ENCODE data around the gene RFX2.
A peak's percentile ranks its signal among the peaks of the same experiment; 100 is the strongest.
"Not testable (repeated sequence)": the region's sequence is repeated elsewhere in the genome, so short reads cannot be mapped to it uniquely, and the experiment has no call there.

RFX2 gene

GRCh38 chr19:5974721-5975387 is 135.4 kb downstream of the RFX2 start:
- peak in 2 of 4 experiments; percentile 35 to 38 for DNase-seq (ENCODE audit: low read depth in 4 of 4, low spot score in 1 of 4)

GRCh38 chr19:5973867-5974635 is 136.2 kb downstream of the RFX2 start:
- no peak for DNase-seq (ENCODE audit: low read depth in 4 of 4, low spot score in 1 of 4)

- no peak for DNase-seq (ENCODE audit: low read depth in 4 of 4, low spot score in 1 of 4)
Measured at GRCh38 chr19:5973376-5973775, 136.9 kb downstream of the RFX2 start.

GRCh38 chr19:5972355-5972731 is 138.0 kb downstream of the RFX2 start:
- DNase-seq (ENCODE audit: low read depth in 4 of 4, low spot score in 1 of 4), result no peak

- no peak for DNase-seq (ENCODE audit: low read depth in 4 of 4, low spot score in 1 of 4)
Measured at GRCh38 chr19:5971714-5972354, 138.5 kb downstream of the RFX2 start.

- no peak for DNase-seq (ENCODE audit: low read depth in 4 of 4, low spot score in 1 of 4)
Measured at GRCh38 chr19:5969476-5969875, 140.8 kb downstream of the RFX2 start.

GRCh38 chr19:5968431-5969373 is 141.6 kb downstream of the RFX2 start:
- DNase-seq (ENCODE audit: low read depth in 4 of 4, low spot score in 1 of 4), result no peak

GRCh38 chr19:5967994-5968430 is 142.3 kb downstream of the RFX2 start:
- DNase-seq (ENCODE audit: low read depth in 4 of 4, low spot score in 1 of 4), result peak in 2 of 4 experiments; percentile 34 to 55

- DNase-seq (ENCODE audit: low read depth in 4 of 4, low spot score in 1 of 4), result no peak
Measured at GRCh38 chr19:5967571-5967970, 142.7 kb downstream of the RFX2 start.

- DNase-seq (ENCODE audit: low read depth in 4 of 4, low spot score in 1 of 4), result no peak
Measured at GRCh38 chr19:5966941-5967340, 143.4 kb downstream of the RFX2 start.

- no peak for DNase-seq (ENCODE audit: low read depth in 4 of 4, low spot score in 1 of 4)
Measured at GRCh38 chr19:5966215-5966614, 144.1 kb downstream of the RFX2 start.

- no peak for DNase-seq (ENCODE audit: low read depth in 4 of 4, low spot score in 1 of 4)
Measured at GRCh38 chr19:5964816-5965565, 145.3 kb downstream of the RFX2 start.

- DNase-seq (ENCODE audit: low read depth in 4 of 4, low spot score in 1 of 4), result no peak
Measured at GRCh38 chr19:5963855-5964254, 146.4 kb downstream of the RFX2 start.

- DNase-seq (ENCODE audit: low read depth in 4 of 4, low spot score in 1 of 4), result not testable (repeated sequence)
Measured at GRCh38 chr19:5963259-5963658, 147.0 kb downstream of the RFX2 start.

GRCh38 chr19:5961969-5962945 is 148.0 kb downstream of the RFX2 start:
- DNase-seq (ENCODE audit: low read depth in 4 of 4, low spot score in 1 of 4), result peak in 1 of 4 experiments; percentile 31

GRCh38 chr19:5961641-5961968 is 148.7 kb downstream of the RFX2 start:
- DNase-seq (ENCODE audit: low read depth in 4 of 4, low spot score in 1 of 4), result not testable (repeated sequence)

GRCh38 chr19:5960005-5961001 is 150.0 kb downstream of the RFX2 start:
- DNase-seq (ENCODE audit: low read depth in 4 of 4, low spot score in 1 of 4), result no peak
